A549 treated with AZD9567 at 1 μM for 4 hours (cell line): ENCODE results near the gene HORMAD1. TPM values are rescaled to one million over a fixed set of nuclear protein-coding genes. Genes with fewer than 3 reads are reported as not detected.

Experiments
- total RNA-seq: library from RNA; stranded (reverse); fragments of 200-300 nt; extraction: Qiagen RNA extraction; gene quantifications from 5 replicates; pipeline ENCODE4 v1.2.3, GENCODE V29; 2022; ENCODE audit not compliant: insufficient read depth

Gene HORMAD1, protein sequence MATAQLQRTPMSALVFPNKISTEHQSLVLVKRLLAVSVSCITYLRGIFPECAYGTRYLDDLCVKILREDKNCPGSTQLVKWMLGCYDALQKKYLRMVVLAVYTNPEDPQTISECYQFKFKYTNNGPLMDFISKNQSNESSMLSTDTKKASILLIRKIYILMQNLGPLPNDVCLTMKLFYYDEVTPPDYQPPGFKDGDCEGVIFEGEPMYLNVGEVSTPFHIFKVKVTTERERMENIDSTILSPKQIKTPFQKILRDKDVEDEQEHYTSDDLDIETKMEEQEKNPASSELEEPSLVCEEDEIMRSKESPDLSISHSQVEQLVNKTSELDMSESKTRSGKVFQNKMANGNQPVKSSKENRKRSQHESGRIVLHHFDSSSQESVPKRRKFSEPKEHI
- 5.3 to 15.3 TPM (median 6.8 TPM) in 5 replicates for total RNA-seq

DNA sequence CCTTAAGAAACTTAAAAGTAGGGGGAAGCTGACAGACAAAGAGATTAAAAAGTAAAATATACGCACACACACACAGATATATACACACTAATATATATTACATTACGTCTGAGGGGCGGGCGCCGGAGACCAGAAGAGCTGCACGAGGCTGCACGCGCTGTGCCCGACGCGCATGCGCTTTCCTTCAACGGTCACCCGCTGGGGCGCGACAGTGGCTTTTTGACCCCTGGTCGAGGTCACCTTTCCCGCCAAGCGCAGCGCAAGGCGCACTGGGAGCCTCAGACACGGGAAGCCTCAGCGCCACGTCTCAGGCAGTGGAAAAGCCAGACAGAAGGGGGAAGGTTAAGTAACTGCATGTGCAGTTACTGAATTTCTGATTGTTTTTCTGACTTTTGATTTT is at the start of gene HORMAD1:
TSS of gene HORMAD1 (minus strand) at position 193 of the 400 bp plus-strand sequence. CDS start 1,390 bp downstream, outside the sequence.

DNA sequence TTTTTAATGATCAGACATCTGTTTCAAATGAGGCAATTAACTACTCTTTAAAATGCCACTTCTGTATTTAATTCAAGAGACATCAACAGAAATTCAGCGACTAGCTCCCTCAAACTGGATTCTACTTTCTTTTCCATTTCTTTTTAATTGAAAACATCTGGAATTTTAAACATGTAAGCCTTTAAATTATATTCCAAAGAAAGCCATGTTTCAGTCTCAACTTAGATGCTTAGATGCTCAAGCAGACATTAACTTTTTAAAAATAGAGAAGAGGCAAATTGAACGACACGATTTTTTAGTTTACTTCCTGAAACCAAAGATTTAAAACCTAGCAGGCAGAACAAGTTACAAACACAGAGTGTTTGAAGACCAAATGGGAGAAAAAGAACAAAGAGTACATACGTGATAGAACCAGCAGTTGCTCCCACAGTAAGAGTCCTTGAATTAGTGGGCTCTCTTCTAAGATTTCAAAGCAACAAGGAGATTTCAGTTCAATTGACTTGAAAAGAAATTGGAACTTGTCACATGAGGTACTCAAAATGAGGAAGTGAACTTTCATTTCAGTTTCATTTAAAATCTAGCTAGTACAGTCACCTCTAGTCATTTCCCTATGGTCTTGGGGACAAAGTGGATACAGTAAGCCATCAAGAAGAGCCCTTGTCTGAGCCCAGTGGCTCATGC is 44.7 kb upstream of the HORMAD1 start, which contains the start of gene CTSS:
TSS of gene CTSS (minus strand) at position 483 of the 681 bp plus-strand sequence. CDS start 1,015 bp downstream, outside the sequence.

DNA sequence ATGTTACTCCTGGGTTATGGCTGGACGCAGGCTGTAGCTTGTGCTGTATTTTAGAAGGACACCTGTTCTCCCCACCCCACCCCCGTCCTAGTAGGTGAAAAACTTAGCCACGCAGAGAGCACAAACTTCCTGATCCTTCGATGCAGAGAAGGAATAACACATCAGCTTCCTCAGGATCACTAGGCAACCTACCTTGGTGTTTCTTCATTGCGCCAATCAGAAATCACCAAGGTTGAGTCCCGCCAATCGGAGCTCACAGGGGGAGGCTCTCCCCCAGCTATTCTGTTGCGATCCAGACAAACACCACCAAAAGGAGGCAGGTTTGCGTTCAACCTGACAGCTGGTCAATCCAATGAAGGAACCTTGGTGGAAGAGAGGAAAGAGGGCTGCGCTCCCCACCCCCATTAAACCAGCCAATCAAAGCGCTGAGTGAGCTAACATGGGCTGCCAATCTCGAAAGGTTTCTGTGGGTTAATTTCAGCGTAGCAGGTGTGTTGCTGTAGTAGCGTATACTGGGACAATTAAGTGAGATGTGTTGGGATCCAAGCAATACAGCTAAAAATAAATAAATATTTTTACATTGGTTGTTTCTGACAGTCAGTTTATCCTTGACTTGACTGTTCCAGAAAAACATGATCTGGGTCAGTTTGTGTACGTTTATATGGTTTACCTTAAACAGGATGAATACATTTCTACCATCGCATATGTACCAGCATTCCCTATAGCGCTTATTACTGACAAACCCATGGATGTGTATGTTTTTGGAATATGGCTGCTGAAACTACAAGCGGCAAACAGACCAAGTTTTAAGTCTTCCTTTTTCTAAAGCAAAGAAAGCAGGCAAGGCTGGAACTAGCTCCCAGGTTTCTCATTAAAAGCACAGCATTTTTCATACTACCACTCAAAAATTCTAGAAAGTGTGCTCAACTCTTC is 23.4 kb downstream of the HORMAD1 start, which contains the start of gene GOLPH3L:
TSS of gene GOLPH3L (minus strand) at position 160 of the 933 bp plus-strand sequence. CDS start 2,316 bp downstream, outside the sequence.

Other genes with a start within 250 kb of the HORMAD1 start
- 18.0 to 22.2 TPM (median 20.4 TPM) in 5 replicates for gene TARS2, start 233.5 kb downstream of the HORMAD1 start, total RNA-seq
- gene ECM1, start 212.8 kb downstream of the HORMAD1 start, total RNA-seq, result 1.6 to 4.9 TPM (median 2.1 TPM) in 5 replicates
- 0.17 to 0.22 TPM in 2 of 5 replicates, not detected in the others for gene FALEC, start 205.1 kb downstream of the HORMAD1 start, total RNA-seq
- 2.2 to 5.3 TPM (median 4.8 TPM) in 5 replicates for gene ADAMTSL4, start 171.5 kb downstream of the HORMAD1 start, total RNA-seq
- 219 to 292 TPM (median 269 TPM) in 5 replicates for gene MCL1, start 141.3 kb downstream of the HORMAD1 start, total RNA-seq
- 129 to 139 TPM (median 135 TPM) in 5 replicates for gene ENSA, start 91.3 kb downstream of the HORMAD1 start, total RNA-seq
- 12.1 to 20.9 TPM (median 15.5 TPM) in 5 replicates for gene GOLPH3L, start 23.7 kb downstream of the HORMAD1 start, total RNA-seq
- gene CTSS, start 44.9 kb upstream of the HORMAD1 start, total RNA-seq, result 10.5 to 16.4 TPM (median 15.7 TPM) in 5 replicates
- 1.6 to 2.2 TPM (median 1.7 TPM) in 5 replicates for gene CTSK, start 87.4 kb upstream of the HORMAD1 start, total RNA-seq
- gene ARNT, start 155.7 kb upstream of the HORMAD1 start, total RNA-seq, result 9.5 to 14.0 TPM (median 13.0 TPM) in 5 replicates
- not detected in 5 replicates for gene CTXND2, start 166.2 kb upstream of the HORMAD1 start, total RNA-seq
- gene SETDB1, start 205.5 kb upstream of the HORMAD1 start, total RNA-seq, result 12.7 to 23.5 TPM (median 20.2 TPM) in 5 replicates